Adrenal gland (tissue), 12 donors: ENCODE results near the gene BNC2. TPM values are rescaled to one million over a fixed set of nuclear protein-coding genes. Genes with fewer than 3 reads are reported as not detected.

Source experiments
- DNase-seq, 7 donors: peaks; one replicate each; pipeline ENCODE4 v3.0.0-alpha.2; 2019 to 2020
- H3K27ac ChIP-seq, 5 donors: fragments of 200-600 bp; sonication (generic) in 4 of 5; 1 replicate in 3 of 5; 2 replicates in 2 of 5; pipeline versions ENCODE4 v1.5.1 to v1.8.0; 2016 to 2020; ENCODE audit warnings: mild to moderate bottlenecking in 1 of 5
- H3K27me3 ChIP-seq: fragments of 200-600 bp; 2 replicates; pipeline ENCODE4 v1.8.0; 2021
- H3K36me3 ChIP-seq, 2 donors: fragments of 200-600 bp; replicated peaks in 1 of 2; 1 replicate in 1 of 2; 2 replicates in 1 of 2; pipeline versions ENCODE4 v1.5.1 to v1.8.0; 2018 to 2022
- H3K4me1 ChIP-seq, 2 donors: fragments of 200-600 bp; replicated peaks in 1 of 2; 1 replicate in 1 of 2; 2 replicates in 1 of 2; pipeline versions ENCODE4 v1.5.1 to v1.8.0; 2018 to 2021
- H3K4me3 ChIP-seq, 4 donors: fragments of 200-600 bp; sonication (generic) in 3 of 4; one replicate each; pipeline ENCODE4 v1.5.1; 2016 to 2018
- H3K9me3 ChIP-seq, 3 donors: fragments of 200-600 bp; sonication (generic) in 1 of 3; replicated peaks in 1 of 3; 1 replicate in 2 of 3; 2 replicates in 1 of 3; pipeline versions ENCODE4 v1.5.1 to v1.8.0; 2016 to 2021
- POLR2A ChIP-seq, 2 donors: fragments of 450-650 bp; IDR thresholded peaks; one replicate each; pipeline ENCODE4 v1.6.1; 2017; ENCODE audit warnings: antibody characterized with exemption in 2 of 2, mild to moderate bottlenecking in 2 of 2, moderate library complexity in 1 of 2
- WGBS, 4 donors: extraction: QIAGEN DNeasy Blood & Tissue Kit in 2 of 4; methylation state at CpG; one replicate each; pipeline versions ENCODE4 v1.1.5 to v1.1.7; 2013 to 2017; 5-methylcytosine and 5-hydroxymethylcytosine counted together
- intact Hi-C, 2 donors: fragments of 100-400 bp; cut with DNase I; formaldehyde crosslinking; loops; one replicate each; pipeline versions ENCODE4 v1.14.1 to v1.15.0; 2022 to 2023
- polyA plus RNA-seq, 3 donors: library from polyadenylated mRNA; stranded (reverse); fragments of 200-250 nt in 2 of 3; fragments of 350-450 nt in 1 of 3; fragmentation: Illumina TruSeq in 1 of 3; extraction: RNeasy Lipid Tissue Mini Kit (QIAGEN cat#74804) in 1 of 3; gene quantifications; one replicate each; pipeline ENCODE4 v1.2.3, GENCODE V29; 2013 to 2014
- total RNA-seq, 9 donors: library from RNA; depleted of rRNA in 4 of 9; stranded (reverse); fragments of >200 nt in 4 of 9; fragments of 120-200 nt in 1 of 9; fragmentation: NEBNext Ultra II Directional in 1 of 9; extraction: Animal tissue kit (Norgen Biotek cat#: 25700) in 1 of 9; gene quantifications; one replicate each; pipeline versions ENCODE4 v1.1.0 to v1.2.4, GENCODE V29; 2013 to 2023
- TF ChIP-seq, protein P1 (sequence below), 6 experiments: fragments of 450-650 bp in 4 of 6; fragments of 200-600 bp in 2 of 6; sonication (generic) in 1 of 6; IDR thresholded peaks; 1 replicate in 5 of 6; 2 replicates in 1 of 6; pipeline versions ENCODE4 v1.5.1 to v1.8.0; 2016 to 2021; ENCODE audit warnings: antibody characterized with exemption in 6 of 6, mild to moderate bottlenecking in 2 of 6, moderate library complexity in 1 of 6
- donor health status: healthy with polysubstance abuse.
- donor health status: Bipolar disorder and iron deficiency.
- donor health status: DM: yes; HTN: yes; CAD: no.
- donor health status: DM: no; HTN: no; CAD: no.
- donor health status: DM: no; HTN: no; CAD: no.
- donor health status: DM: yes; HTN: yes; CAD: no.

Gene BNC2
- total and polyA plus RNA-seq, 12 donors: 1.1 to 11.1 (median 5.0) TPM

DNA sequence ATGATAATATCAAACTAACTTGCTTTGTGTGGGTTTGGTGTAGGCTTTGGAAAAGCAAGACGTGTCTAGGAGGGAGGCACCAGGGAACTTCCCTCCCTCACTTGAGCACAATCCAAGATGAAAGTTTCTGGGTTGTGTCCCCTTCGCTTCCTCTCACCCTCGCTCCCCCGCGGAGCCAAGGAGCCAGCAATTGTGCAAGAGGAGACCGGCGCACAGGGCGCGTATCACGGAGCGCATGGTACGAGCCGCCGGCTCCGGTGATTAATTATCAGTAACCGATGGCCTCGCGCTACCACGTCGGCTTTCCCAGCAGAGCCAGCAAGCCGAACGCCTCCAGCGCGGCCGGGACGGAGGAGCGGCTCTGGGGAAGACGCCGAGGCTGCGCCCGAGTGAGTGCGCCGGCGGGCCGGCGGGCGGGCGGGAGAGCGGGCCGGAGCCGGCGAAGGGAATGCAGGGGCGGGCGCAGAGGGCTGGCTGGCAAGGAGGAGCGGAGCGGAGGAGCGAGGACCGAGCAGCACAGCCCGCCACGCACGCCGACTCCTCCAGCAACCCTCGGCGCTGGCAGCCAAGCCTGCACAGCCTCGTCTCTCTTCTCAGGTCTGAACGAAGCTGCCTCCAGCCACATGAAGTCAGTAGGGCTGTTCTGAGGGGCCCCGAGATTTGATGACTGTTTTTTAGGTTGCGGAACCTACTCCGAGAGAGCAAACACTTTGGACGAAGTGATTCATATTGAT lies 143.6 kb downstream of the BNC2 start:
- 1 to 4% (median 1%) methylated on average over 10 to 60 of the region's 60 CpGs for WGBS, 4 donors
- TF ChIP-seq, protein P1, sequence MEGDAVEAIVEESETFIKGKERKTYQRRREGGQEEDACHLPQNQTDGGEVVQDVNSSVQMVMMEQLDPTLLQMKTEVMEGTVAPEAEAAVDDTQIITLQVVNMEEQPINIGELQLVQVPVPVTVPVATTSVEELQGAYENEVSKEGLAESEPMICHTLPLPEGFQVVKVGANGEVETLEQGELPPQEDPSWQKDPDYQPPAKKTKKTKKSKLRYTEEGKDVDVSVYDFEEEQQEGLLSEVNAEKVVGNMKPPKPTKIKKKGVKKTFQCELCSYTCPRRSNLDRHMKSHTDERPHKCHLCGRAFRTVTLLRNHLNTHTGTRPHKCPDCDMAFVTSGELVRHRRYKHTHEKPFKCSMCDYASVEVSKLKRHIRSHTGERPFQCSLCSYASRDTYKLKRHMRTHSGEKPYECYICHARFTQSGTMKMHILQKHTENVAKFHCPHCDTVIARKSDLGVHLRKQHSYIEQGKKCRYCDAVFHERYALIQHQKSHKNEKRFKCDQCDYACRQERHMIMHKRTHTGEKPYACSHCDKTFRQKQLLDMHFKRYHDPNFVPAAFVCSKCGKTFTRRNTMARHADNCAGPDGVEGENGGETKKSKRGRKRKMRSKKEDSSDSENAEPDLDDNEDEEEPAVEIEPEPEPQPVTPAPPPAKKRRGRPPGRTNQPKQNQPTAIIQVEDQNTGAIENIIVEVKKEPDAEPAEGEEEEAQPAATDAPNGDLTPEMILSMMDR (IDR thresholded peaks at IDR 0.05): no peak
- peak; percentile 34 to 84 for TF ChIP-seq POLR2A (IDR thresholded peaks at IDR 0.05)
- H3K9me3 ChIP-seq: no peaks in the 10 kb centered on the region
- H3K36me3 ChIP-seq: no peaks in the 10 kb centered on the region
- peak; percentile 68 to 90 (median 80) for DNase-seq
- no peaks in the 10 kb centered on the region for H3K27me3 ChIP-seq
- peak overlapping the region in 4 of 5 donors; percentile 69 to 91 (median 84) for H3K27ac ChIP-seq
- H3K4me1 ChIP-seq: no peaks in the 10 kb centered on the region
- peak overlapping the region in 2 of 4 donors; percentile 14 to 46 for H3K4me3 ChIP-seq
- intact Hi-C loops: no loop called here

DNA sequence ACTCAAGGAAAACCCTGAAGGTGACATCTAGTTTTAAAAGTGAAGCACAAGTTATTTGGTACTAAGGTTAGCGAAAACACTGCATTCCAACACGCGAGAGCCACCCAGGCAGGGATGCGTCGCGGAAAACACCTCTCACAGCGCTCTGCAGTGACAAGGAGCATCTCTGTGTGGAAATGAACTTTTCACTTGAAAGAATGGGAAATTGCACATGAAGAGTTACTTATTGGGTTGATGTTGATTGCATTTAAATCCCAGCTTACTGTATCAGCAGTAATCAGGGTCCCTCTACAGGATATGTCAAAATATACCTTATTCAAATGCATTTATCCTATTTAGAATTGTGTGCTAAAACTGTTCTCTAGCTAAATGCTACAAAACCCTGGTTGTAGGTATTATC lies 144.4 kb downstream of the BNC2 start:
- intact Hi-C loops: no loop called here
- WGBS, 4 donors: 56 to 60% (median 59%) methylated on average over 7 of the region's 7 CpGs
- H3K27ac ChIP-seq: no peak overlapping the region
- TF ChIP-seq, protein P1 (IDR thresholded peaks at IDR 0.05): no peak
- no peak for TF ChIP-seq POLR2A (IDR thresholded peaks at IDR 0.05)
- no peaks in the 10 kb centered on the region for H3K36me3 ChIP-seq
- no peaks in the 10 kb centered on the region for H3K9me3 ChIP-seq
- H3K4me3 ChIP-seq: peak overlapping the region in 1 of 4 donors; percentile 46
- DNase-seq: no peak
- no peaks in the 10 kb centered on the region for H3K27me3 ChIP-seq
- no peaks in the 10 kb centered on the region for H3K4me1 ChIP-seq

DNA sequence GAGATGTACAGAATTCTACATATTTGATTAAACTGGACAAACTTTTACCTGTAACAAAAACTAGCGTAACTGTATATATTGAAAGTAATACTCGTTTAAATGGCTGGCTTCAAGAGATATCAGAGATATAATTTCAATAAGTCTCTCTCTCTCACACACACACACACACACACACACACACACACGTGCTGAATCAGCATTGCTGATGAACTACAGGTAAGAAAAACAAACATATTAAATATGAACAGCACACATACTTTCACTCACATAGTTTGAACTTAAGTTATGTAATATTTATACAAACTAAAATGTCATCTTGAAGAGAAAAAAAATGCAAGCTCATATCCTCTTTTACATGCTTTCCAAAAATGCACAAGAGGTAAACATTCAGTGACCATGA lies 145.4 kb downstream of the BNC2 start:
- no peak for DNase-seq
- no peak for TF ChIP-seq POLR2A (IDR thresholded peaks at IDR 0.05)
- TF ChIP-seq, protein P1 (IDR thresholded peaks at IDR 0.05): no peak
- no peaks in the 10 kb centered on the region for H3K4me1 ChIP-seq
- intact Hi-C loops: no loop called here
- no peaks in the 10 kb centered on the region for H3K27me3 ChIP-seq
- H3K27ac ChIP-seq: no peak overlapping the region
- 71 to 84% (median 78%) methylated on average over 3 of the region's 3 CpGs for WGBS, 4 donors
- H3K4me3 ChIP-seq: no peak overlapping the region
- no peaks in the 10 kb centered on the region for H3K9me3 ChIP-seq
- H3K36me3 ChIP-seq: no peaks in the 10 kb centered on the region

GRCh38 chr9:16721972-16722371 lies 148.5 kb downstream of the BNC2 start:
- intact Hi-C loops: no loop called here
- Histone ChIP-seq H3K4me1 (no peaks in the 10 kb centered on the region), H3K4me3 (no peak overlapping the region), H3K27me3 (no peaks in the 10 kb centered on the region), H3K27ac (peak overlapping the region in 1 of 5 donors; percentile 30), H3K9me3 (no peaks in the 10 kb centered on the region), H3K36me3 (no peaks in the 10 kb centered on the region)
- TF ChIP-seq, protein P1 (IDR thresholded peaks at IDR 0.05): no peak
- TF ChIP-seq POLR2A (IDR thresholded peaks at IDR 0.05): peak in 1 of 2 donors; percentile 44
- 25 to 43% (median 41%) methylated on average over 6 of the region's 6 CpGs for WGBS, 4 donors
- peak; percentile 49 to 78 (median 73) for DNase-seq
